ENCODE measurements around the gene ARHGAP6. TPM values are rescaled to one million over a fixed set of nuclear protein-coding genes. Genes with fewer than 3 reads are reported as not detected.

The ARHGAP6 gene
- total and polyA plus RNA-seq, 4 donors = 6.0 to 18.2 (median 12.3) TPM

GRCh38 chrX:11632732-11633131, 33.0 kb downstream of the ARHGAP6 start:
- no peak for ATAC-seq (ENCODE audit: insufficient read depth, low FRiP score)
- H3K36me3 ChIP-seq (ENCODE audit: control insufficient read depth in 4 of 4, insufficient read depth in 4 of 4, low read length in 4 of 4) = no peaks in the 10 kb centered on the region
- 34 to 50% methylated on average over 1 of the region's 1 CpG for WGBS, 2 donors

DNA sequence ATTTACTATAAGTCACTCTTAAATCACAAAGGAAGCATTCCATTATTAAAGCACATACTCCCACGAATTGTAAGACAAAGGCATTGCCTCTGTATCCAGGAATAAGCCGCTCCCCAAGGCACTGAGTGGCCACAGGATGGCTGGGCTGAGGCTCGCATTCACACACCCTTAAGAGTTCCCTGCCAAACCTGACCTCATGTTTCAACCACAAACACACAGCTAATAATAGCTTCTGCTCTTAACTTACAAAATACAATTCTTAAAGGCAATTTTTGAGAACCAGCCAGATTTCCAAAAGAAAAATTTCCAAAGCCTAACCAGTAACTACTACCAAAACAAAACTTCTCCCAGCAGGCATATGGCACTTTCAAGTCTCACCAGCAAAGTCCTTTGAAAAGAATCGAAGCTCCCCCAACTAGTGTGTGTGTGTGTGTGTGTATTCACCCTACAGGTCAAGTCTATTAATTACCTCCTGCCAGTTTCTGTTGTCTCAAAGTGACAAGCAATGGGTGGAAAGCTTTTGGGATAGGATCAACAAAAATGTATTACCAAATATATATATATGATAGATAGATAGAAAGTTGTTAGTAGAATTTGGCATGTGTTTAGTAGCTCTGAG, 36.0 kb downstream of the ARHGAP6 start:
- Histone ChIP-seq H3K36me3 (ENCODE audit: control insufficient read depth in 4 of 4, insufficient read depth in 4 of 4, low read length in 4 of 4) (no peaks in the 10 kb centered on the region), H3K4me1 (ENCODE audit: control insufficient read depth in 5 of 5, insufficient read depth in 5 of 5, low read length in 5 of 5) (peaks cover 0 to 3% (median 0%) of the 10 kb centered on the region in 5 donors), H3K9ac (ENCODE audit: insufficient read depth in 1 of 2, low read length in 2 of 2) (no peak overlapping the region), H3K4me3 (no peak overlapping the region), H3K27ac (ENCODE audit: low read depth in 1 of 2, low read length in 1 of 2) (no peak overlapping the region), H3K27me3 (ENCODE audit: control insufficient read depth in 3 of 3, insufficient read depth in 3 of 3, low read length in 2 of 3) (peaks cover 5 to 9% (median 8%) of the 10 kb centered on the region in 3 donors), H3K9me3 (ENCODE audit: control insufficient read depth in 4 of 4, insufficient read depth in 3 of 4, low read length in 3 of 4) (peaks cover 0 to 3% (median 1%) of the 10 kb centered on the region in 4 donors)
- no peak for ATAC-seq (ENCODE audit: insufficient read depth, low FRiP score)
- no peak for TF ChIP-seq CTCF (IDR thresholded peaks at IDR 0.05; ENCODE audit: control extremely low read depth, extremely low read depth)
- DNase-seq = peak; percentile 22 to 67 (median 44)
- 28 to 35% methylated on average over 4 of the region's 4 CpGs for WGBS, 2 donors

More at GRCh38 chrX:11632732-11633131, 33.0 kb downstream of the ARHGAP6 start:
- no peak for DNase-seq
- H3K9me3 ChIP-seq (ENCODE audit: control insufficient read depth in 4 of 4, insufficient read depth in 3 of 4, low read length in 3 of 4) = peaks cover 0 to 3% (median 0%) of the 10 kb centered on the region in 4 donors
- no peak overlapping the region for H3K4me3 ChIP-seq
- H3K27ac ChIP-seq (ENCODE audit: low read depth in 1 of 2, low read length in 1 of 2) = no peak overlapping the region
- H3K27me3 ChIP-seq (ENCODE audit: control insufficient read depth in 3 of 3, insufficient read depth in 3 of 3, low read length in 2 of 3) = peaks cover 5 to 17% (median 12%) of the 10 kb centered on the region in 3 donors
- peaks cover 0 to 3% (median 0%) of the 10 kb centered on the region in 5 donors for H3K4me1 ChIP-seq (ENCODE audit: control insufficient read depth in 5 of 5, insufficient read depth in 5 of 5, low read length in 5 of 5)
- H3K9ac ChIP-seq (ENCODE audit: insufficient read depth in 1 of 2, low read length in 2 of 2) = no peak overlapping the region
- no peak for TF ChIP-seq CTCF (IDR thresholded peaks at IDR 0.05; ENCODE audit: control extremely low read depth, extremely low read depth)

DNA sequence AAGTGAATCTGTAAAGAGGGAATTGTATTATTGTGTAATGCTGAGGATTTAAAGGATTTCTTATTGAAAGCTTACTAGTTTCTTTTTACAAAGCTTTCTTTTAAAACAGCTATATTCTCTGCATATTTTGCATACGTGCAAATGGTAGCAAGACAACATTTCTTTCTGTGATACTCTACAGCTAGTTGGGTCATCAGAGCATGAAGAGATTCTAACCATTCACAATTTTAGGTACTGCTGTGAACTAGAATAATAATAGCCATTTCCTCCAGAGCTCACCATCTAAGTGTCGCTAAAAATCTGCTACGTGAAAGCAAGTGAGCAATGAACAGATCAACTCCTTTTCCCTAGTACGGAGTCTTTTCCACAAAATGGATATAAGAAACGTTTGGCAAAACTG, 37.3 kb downstream of the ARHGAP6 start:
- Histone ChIP-seq H3K4me3 (no peak overlapping the region), H3K27ac (ENCODE audit: low read depth in 1 of 2, low read length in 1 of 2) (no peak overlapping the region), H3K27me3 (ENCODE audit: control insufficient read depth in 3 of 3, insufficient read depth in 3 of 3, low read length in 2 of 3) (peaks cover 5 to 9% (median 8%) of the 10 kb centered on the region in 3 donors), H3K4me1 (ENCODE audit: control insufficient read depth in 5 of 5, insufficient read depth in 5 of 5, low read length in 5 of 5) (peaks cover 0 to 3% (median 0%) of the 10 kb centered on the region in 5 donors), H3K9me3 (ENCODE audit: control insufficient read depth in 4 of 4, insufficient read depth in 3 of 4, low read length in 3 of 4) (peaks cover 0 to 3% (median 1%) of the 10 kb centered on the region in 4 donors), H3K9ac (ENCODE audit: insufficient read depth in 1 of 2, low read length in 2 of 2) (no peak overlapping the region), H3K36me3 (ENCODE audit: control insufficient read depth in 4 of 4, insufficient read depth in 4 of 4, low read length in 4 of 4) (no peaks in the 10 kb centered on the region)
- ATAC-seq (ENCODE audit: insufficient read depth, low FRiP score) = no peak
- 63 to 81% methylated on average over 5 of the region's 5 CpGs for WGBS, 2 donors
- TF ChIP-seq CTCF (IDR thresholded peaks at IDR 0.05; ENCODE audit: control extremely low read depth, extremely low read depth) = no peak
- DNase-seq = no peak

Data from lung (tissue), 12 donors.